ENCODE data around the gene CAMK2B.
A peak's percentile ranks its signal among the peaks of the same experiment; 100 is the strongest.
"Not testable (repeated sequence)": the region's sequence is repeated elsewhere in the genome, so short reads cannot be mapped to it uniquely, and the experiment has no call there.

The CAMK2B gene

GRCh38 chr7:44212581-44213184, 112.7 kb downstream of the CAMK2B start:
- DNase-seq, result no peak

- DNase-seq, result no peak
These were observed 113.4 kb downstream of the CAMK2B start for GRCh38 chr7:44212018-44212417.

GRCh38 chr7:44211126-44211675, 114.2 kb downstream of the CAMK2B start:
- no peak for DNase-seq

- no peak for DNase-seq
These were observed 115.3 kb downstream of the CAMK2B start for GRCh38 chr7:44210107-44210506.

DNA sequence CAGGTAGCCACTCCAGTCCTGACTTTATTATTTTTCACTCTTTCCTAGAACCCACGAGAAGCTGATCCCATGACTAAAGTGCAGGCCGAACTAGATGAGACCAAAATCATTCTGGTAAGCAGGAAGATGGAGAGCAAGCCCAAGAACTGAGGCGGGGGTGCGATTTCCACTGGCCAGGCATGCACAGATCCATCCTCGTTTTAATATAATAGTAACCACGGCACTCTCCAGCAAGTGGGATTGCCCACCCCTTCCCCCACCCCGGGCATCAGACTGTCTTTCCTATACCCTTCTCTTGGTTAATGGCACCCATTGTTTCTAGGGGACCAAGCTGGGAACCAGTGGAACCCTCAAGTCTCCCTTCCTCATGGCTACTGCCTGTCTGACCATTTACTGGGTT, 117.3 kb downstream of the CAMK2B start:
- no peak for DNase-seq

- DNase-seq, result no peak
These were observed 119.4 kb downstream of the CAMK2B start for GRCh38 chr7:44206008-44206407.

DNA sequence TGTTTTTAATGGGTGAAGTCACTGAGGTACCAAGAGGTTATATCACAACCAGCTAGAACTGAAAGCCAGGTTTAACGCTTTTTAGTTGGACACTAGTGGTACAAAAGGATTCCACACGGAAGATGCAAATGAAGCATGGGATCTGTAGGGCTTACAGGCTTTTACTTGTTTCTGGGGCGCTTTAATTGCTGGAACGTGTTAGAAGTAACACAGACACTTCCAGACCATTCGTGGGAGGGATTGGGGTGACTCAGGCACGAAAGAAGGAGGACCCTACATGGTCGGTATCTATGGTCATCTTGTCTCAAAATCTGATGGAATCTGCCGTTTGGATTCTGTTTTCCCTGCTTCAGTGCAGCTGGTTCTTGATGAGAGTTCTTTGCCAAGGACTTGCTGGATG, 123.6 kb downstream of the CAMK2B start:
- no peak for DNase-seq

DNA sequence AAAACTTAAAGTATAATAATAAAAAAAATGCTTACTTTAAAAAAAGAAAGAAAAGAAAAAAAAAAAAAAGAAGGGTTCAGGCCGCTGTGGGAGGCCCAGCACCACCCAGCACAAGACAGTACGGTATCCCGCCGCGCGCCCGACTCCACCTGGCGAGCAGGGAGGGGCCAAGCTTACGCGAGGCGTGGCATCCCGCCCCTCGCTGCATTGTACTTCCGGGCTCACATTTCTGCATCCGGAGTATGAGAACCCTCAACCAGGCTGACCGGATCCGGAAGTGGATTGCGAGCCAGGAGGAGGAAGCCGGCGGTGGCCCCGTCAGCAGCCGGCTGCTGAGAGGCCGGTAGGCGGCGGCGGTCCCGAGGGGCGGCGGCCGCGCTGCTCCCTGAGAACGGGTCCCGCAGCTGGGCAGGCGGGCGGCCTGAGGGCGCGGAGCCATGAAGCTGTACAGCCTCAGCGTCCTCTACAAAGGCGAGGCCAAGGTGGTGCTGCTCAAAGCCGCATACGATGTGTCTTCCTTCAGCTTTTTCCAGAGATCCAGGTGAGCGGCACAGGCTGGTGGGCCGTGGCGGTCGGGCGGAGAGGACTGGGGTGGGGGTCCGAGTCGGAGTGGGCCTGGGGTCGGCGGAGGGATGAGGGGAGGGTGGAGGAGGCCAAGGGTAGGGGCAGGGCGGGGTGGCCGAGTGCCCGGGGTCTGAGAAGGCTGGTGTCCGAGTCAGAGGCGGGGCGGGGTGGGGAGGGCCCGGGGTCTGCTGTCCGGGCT, 124.5 kb downstream of the CAMK2B start, which contains the start of gene YKT6:
Gene YKT6, plus strand, starts transcription at position 280 of the 763 bp plus-strand sequence. Its CDS starts 158 bp downstream, at position 438.
- DNase-seq, result peak; percentile 94

DNA sequence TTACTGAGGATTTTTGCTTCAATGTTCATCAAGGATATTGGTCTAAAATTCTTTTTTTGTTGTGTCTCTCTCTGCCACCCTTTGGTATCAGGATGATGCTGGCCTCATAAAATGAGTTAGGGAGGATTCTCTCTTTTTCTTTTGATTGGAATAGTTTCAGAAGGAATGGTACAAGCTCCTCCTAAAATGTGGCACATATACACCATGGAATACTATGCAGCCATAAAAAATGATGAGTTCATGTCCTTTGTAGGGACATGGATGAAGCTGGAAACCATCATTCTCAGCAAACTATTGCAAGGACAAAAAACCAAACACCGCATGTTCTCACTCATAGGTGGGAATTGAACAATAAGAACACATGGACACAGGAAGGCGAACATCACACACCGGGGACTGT, 125.2 kb downstream of the CAMK2B start:
- not testable (repeated sequence) for DNase-seq

DNA sequence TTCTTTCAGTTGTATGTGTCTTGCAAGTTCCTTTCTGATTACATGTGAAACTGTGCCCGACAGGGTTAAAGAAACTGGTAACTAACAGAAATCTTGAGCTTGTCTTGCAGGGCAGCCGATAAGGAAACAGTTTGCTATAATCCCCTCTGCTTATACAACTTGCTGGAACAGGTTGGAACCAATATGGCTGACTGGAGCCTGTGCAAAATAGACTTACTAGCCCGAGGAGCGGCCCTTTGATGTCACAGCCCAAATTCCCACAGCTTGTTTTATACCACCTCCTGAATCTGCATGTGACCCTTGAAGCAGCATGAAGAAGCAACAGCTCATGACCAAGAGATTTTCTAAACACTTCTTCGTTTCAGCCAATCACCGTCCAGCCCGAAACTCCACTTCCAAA, 127.9 kb downstream of the CAMK2B start:
- no peak for DNase-seq

GRCh38 chr7:44196450-44196872, 128.9 kb downstream of the CAMK2B start:
- peak; percentile 72 for DNase-seq

- DNase-seq, result peak; percentile 84
These were observed 129.5 kb downstream of the CAMK2B start for GRCh38 chr7:44195889-44196288.

DNA sequence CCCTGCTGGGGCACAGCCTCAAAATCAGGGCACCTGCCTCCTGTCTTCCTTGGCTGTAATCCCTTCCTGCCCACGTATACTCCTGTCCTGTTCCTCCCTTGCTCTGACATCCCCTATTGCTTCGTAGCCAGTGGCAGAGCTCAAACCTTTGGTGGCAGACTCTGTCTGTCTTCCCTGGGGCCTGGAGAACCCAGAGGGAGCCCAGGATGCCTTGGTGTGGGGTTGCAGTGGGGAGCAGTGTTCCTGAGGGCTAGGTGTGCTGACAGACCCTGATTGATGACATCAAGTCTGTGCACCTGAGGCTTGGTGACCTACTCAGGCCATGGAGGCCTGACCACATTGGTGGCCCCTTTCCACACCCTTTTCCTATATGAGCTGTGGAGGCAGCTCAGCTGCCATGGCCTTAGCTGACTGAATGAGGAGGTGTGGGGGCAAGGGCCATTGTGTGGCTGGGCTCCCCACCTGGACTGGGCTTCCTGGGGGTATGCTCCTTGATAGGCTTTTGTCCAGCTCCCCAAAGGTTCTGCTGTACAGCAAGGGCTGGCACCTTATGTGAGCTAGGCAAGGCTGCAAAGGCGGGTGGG, 130.7 kb downstream of the CAMK2B start:
- no peak for DNase-seq

DNA sequence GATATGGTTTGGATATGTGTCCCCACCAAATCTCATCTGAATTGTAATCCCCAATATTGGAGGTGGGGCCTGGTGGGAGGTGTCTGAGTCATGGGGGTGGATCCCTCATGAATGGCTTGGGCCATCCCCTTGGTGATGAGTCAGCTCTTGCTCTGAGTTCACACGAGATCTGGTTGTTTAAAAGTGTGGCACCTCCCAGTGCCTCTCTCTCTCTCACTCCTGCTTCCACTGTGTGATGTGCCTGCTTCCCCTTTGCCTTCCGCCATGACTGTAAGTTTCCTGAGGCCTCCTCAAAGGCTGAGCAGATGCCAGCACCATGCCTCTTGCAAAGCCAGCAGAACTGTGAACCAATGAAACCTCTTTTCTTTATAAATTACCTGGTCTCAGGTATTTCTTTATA, 131.3 kb downstream of the CAMK2B start:
- no peak for DNase-seq

GRCh38 chr7:44193011-44193802, 132.2 kb downstream of the CAMK2B start:
- no peak for DNase-seq

- no peak for DNase-seq
These were observed 134.2 kb downstream of the CAMK2B start for GRCh38 chr7:44191171-44191570.

DNA sequence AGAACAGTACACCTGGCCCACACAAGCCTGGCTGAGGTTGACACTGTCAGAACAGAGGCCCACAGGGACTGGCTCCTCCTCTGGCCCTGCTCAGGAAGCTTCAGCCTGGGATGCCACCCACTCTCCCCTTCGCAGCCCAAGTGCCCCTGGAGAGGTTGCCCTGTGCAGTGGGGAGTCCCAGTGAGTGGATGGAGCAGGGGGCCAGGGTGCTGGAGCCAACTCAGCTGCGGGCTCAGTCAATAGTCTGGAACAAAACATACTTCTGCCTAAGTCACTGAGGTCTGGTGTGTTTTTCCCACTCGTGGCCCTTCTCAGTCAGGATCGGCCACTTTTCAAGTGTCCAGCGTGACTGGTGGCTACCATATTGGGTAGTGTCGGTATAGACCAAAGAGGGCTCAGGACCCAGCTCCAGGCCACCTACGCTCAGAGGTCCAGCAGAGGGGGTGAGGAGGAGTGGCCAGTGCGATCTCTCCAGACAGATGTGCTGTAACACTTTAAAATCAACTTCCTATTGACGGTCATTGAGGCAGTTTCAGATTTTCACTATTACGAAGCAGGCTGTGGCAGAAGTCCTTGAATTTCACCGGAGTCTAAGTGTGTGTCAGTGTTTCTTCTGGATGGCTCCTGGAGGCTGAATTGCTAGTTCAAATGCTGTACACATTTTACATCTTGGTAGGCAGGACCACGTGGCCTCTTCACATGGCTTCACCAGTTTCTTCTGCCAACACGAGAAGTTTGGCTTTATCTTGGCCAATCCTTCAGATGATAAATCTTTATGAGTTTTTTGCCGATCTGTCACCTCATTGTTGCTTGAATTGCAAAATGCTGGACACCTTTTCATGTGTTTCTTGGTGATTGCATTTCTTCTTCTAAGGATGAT, 135.2 kb downstream of the CAMK2B start:
- DNase-seq, result no peak

DNA sequence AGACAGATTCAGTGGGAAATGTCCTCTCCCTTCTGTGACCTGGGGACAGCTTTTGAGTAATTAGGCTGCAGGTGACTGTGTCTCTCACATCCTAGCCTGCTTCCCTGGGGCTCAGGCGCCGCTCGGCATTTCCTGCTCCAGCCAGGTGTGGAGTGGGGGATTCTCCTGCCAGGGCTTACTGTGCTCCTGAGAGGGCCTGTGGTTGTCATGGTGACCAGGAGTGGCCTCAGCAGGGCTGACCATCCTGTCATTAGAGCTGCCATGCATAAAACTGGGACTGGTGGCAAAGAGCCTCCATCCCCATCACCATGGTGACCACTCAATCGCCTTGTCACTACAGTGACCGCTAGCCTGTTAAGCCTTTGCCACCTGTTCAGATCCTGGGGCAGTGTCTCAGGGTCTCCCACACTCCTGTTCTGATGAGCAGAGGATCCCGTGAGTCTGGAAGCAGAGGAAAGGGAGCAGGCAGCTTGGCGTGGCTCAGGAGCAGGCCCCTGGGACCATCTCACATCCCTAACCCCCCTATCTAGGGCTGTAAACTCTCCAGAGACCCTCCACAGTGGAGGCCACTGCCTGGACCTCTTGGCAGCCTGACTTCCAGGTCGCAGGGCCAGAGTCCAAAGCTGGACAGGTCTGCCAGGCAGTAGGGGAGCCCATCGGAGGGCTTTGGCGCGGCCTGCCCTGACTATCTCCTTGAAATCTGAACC, 136.0 kb downstream of the CAMK2B start, which contains the start of gene GCK:
Gene GCK, minus strand, starts transcription at position 154 of the 707 bp plus-strand sequence. CDS start 486 bp downstream, outside the sequence.
- DNase-seq, result no peak

GRCh38 chr7:44188480-44189225, 136.7 kb downstream of the CAMK2B start:
- DNase-seq, result no peak

All from NCI-H1694 treated with DMSO at 0.1 percent for 48 hours (cell line).